ENCODE data around the gene PRDM16. TPM values are rescaled to one million over a fixed set of nuclear protein-coding genes. Genes with fewer than 3 reads are reported as not detected.

PRDM16 gene
- polyA plus RNA-seq, 1 donor from 2014 or later, result 0.21 TPM

- H4K20me1 ChIP-seq (ENCODE audit: insufficient read depth), result no peaks in the 10 kb centered on the region
- TF ChIP-seq TAF1 (IDR thresholded peaks at IDR 0.05; ENCODE audit: low read depth) (no peak), RAD21 (conservative IDR thresholded peaks at IDR 0.05) (no peak), REST (IDR thresholded peaks at IDR 0.05; ENCODE audit: borderline replicate concordance) (no peak), MXI1 (conservative IDR thresholded peaks at IDR 0.05; ENCODE audit: poor library complexity, severe bottlenecking) (no peak), CTCF (IDR thresholded peaks at IDR 0.05; ENCODE audit: poor library complexity, severe bottlenecking) (no peak)
- H3F3A ChIP-seq (ENCODE audit: insufficient read depth, low read length, poor library complexity, severe bottlenecking), result no peaks in the 10 kb centered on the region
- no peaks in the 10 kb centered on the region for H3K9me3 ChIP-seq (ENCODE audit: low read length)
- H3K79me2 ChIP-seq (replicated peaks; ENCODE audit: insufficient read depth, low read length), result no peaks in the 10 kb centered on the region
- H3K9ac ChIP-seq (ENCODE audit: low read length), result no peak overlapping the region
- H3K4me3 ChIP-seq (ENCODE audit: low read length), result no peak overlapping the region
- H3K27me3 ChIP-seq (ENCODE audit: insufficient read depth, low read depth, low read length), result no peaks in the 10 kb centered on the region
- no peak overlapping the region for H2AFZ ChIP-seq (ENCODE audit: low read depth, low read length)
- H3K27ac ChIP-seq (ENCODE audit: low read length), result no peak overlapping the region
- no peaks in the 10 kb centered on the region for H3K9me2 ChIP-seq (ENCODE audit: insufficient read depth, low read length)
- no peak overlapping the region for H3K4me2 ChIP-seq (ENCODE audit: low read length)
- no peaks in the 10 kb centered on the region for H3K36me3 ChIP-seq (ENCODE audit: insufficient read depth, low read length)
These were observed 262.6 kb downstream of the PRDM16 start for GRCh38 chr1:3331564-3331963.

- Histone ChIP-seq H3K9ac (ENCODE audit: low read length) (no peak overlapping the region), H3K4me2 (ENCODE audit: low read length) (no peak overlapping the region), H3F3A (ENCODE audit: insufficient read depth, low read length, poor library complexity, severe bottlenecking) (no peaks in the 10 kb centered on the region), H3K36me3 (ENCODE audit: insufficient read depth, low read length) (no peaks in the 10 kb centered on the region), H4K20me1 (ENCODE audit: insufficient read depth) (no peaks in the 10 kb centered on the region), H3K27ac (ENCODE audit: low read length) (no peak overlapping the region), H3K4me3 (ENCODE audit: low read length) (no peak overlapping the region), H2AFZ (ENCODE audit: low read depth, low read length) (no peak overlapping the region), H3K79me2 (replicated peaks; ENCODE audit: insufficient read depth, low read length) (no peaks in the 10 kb centered on the region), H3K9me2 (ENCODE audit: insufficient read depth, low read length) (no peaks in the 10 kb centered on the region), H3K9me3 (ENCODE audit: low read length) (no peaks in the 10 kb centered on the region), H3K27me3 (ENCODE audit: insufficient read depth, low read depth, low read length) (no peaks in the 10 kb centered on the region)
- TF ChIP-seq RAD21 (conservative IDR thresholded peaks at IDR 0.05) (no peak), SMC3 (conservative IDR thresholded peaks at IDR 0.05; ENCODE audit: poor library complexity) (no peak), TAF1 (IDR thresholded peaks at IDR 0.05; ENCODE audit: low read depth) (no peak), REST (IDR thresholded peaks at IDR 0.05; ENCODE audit: borderline replicate concordance) (no peak), CTCF (IDR thresholded peaks at IDR 0.05; ENCODE audit: poor library complexity, severe bottlenecking) (no peak), EZH2 (IDR thresholded peaks at IDR 0.05; ENCODE audit: borderline replicate concordance, insufficient read depth, low read length, poor library complexity, severe bottlenecking) (no peak), EP300 (conservative IDR thresholded peaks at IDR 0.05; ENCODE audit: poor library complexity, severe bottlenecking) (no peak), POLR2AphosphoS5 (IDR thresholded peaks at IDR 0.05) (no peak), MXI1 (conservative IDR thresholded peaks at IDR 0.05; ENCODE audit: poor library complexity, severe bottlenecking) (no peak)
These were observed 263.0 kb downstream of the PRDM16 start for GRCh38 chr1:3332043-3332442.

Measured in neural cell (in vitro differentiated cells).